B cell (primary cell): ENCODE measurements around the gene QPCT. TPM values are rescaled to one million over a fixed set of nuclear protein-coding genes. Genes with fewer than 3 reads are reported as not detected.

ENCODE experiments used
- ATAC-seq: fragments of 200-7000 bp; cut with Tn5 transposase; one replicate; pipeline ENCODE4 v1.10.0; 2021; ENCODE audit warnings: low read depth, mild to moderate bottlenecking, moderate number of reproducible peaks, moderate library complexity
- CTCF ChIA-PET: fragments of 350-600 bp; sonication (Branson Sonifier 250); formaldehyde crosslinking; loops from one replicate; lab custom pipeline; 2021; ENCODE audit warnings: antibody characterized with exemption, inconsistent platforms; lab: Charles Lee
- POLR2A ChIA-PET: fragments of 350-600 bp; sonication (Branson Sonifier 250); formaldehyde crosslinking; loops from one replicate; lab custom pipeline; 2021; ENCODE audit warnings: antibody characterized with exemption; lab: Charles Lee
- DNase-seq: peaks from one replicate; pipeline ENCODE4 v3.0.0; 2013
- H2AFZ ChIP-seq: 2 replicates; pipeline ENCODE4 v1.6.1; 2012; ENCODE audit warnings: mild to moderate bottlenecking, low read depth, low read length; ENCODE audit not compliant: insufficient read depth, poor library complexity, severe bottlenecking
- H3K27ac ChIP-seq, 2 donors: 1 replicate in 1 of 2; 2 replicates in 1 of 2; pipeline ENCODE4 v1.5.1; 2012 to 2013; ENCODE audit warnings: low read length in 2 of 2, mild to moderate bottlenecking in 2 of 2, moderate library complexity in 1 of 2
- H3K27me3 ChIP-seq, 4 experiments: fragments of 200-600 bp in 1 of 4; sonication (generic) in 1 of 4; replicated peaks in 1 of 4; 1 replicate in 2 of 4; 2 replicates in 2 of 4; pipeline versions ENCODE4 v1.6.1 to v1.7.0; 2013 to 2016; ENCODE audit warnings: low read length in 3 of 4, mild to moderate bottlenecking in 2 of 4, mixed read lengths in 1 of 4, moderate library complexity in 1 of 4; ENCODE audit not compliant: insufficient read depth in 4 of 4, control insufficient read depth in 3 of 4; ENCODE audit errors: control extremely low read depth in 1 of 4
- H3K36me3 ChIP-seq, 2 experiments: replicated peaks in 1 of 2; 1 replicate in 1 of 2; 2 replicates in 1 of 2; pipeline versions ENCODE4 v1.6.1 to v1.7.1; 2013; ENCODE audit warnings: low read length in 1 of 2; ENCODE audit not compliant: insufficient read depth in 2 of 2, control insufficient read depth in 1 of 2; ENCODE audit errors: control extremely low read depth in 1 of 2, extremely low read depth in 1 of 2
- H3K4me1 ChIP-seq, 2 donors: fragments of 200-600 bp in 1 of 2; sonication (generic) in 1 of 2; 1 replicate in 1 of 2; 2 replicates in 1 of 2; pipeline versions ENCODE4 v1.5.1 to v1.6.1; 2013 to 2017; ENCODE audit warnings: low read length in 2 of 2; ENCODE audit not compliant: control insufficient read depth in 2 of 2, insufficient read depth in 2 of 2
- H3K4me2 ChIP-seq: replicated peaks from 2 replicates; pipeline ENCODE3; 2012; ENCODE audit warnings: mild to moderate bottlenecking, low read depth, low read length; ENCODE audit not compliant: poor library complexity, severe bottlenecking
- H3K4me3 ChIP-seq, 5 experiments: fragments of 200-600 bp in 1 of 5; sonication (generic) in 1 of 5; 1 replicate in 3 of 5; 2 replicates in 2 of 5; pipeline versions ENCODE4 v1.5.1 to v1.7.0; 2011 to 2016; ENCODE audit warnings: low read length in 4 of 5, mild to moderate bottlenecking in 4 of 5, low read depth in 2 of 5, control low read depth in 1 of 5, moderate library complexity in 1 of 5; ENCODE audit not compliant: insufficient read depth in 1 of 5; ENCODE audit errors: control extremely low read depth in 1 of 5, extremely low read depth in 1 of 5
- H3K79me2 ChIP-seq: fragments of 200-600 bp; sonication (generic); one replicate; pipeline ENCODE4 v1.6.0; 2016; ENCODE audit warnings: low read length; ENCODE audit not compliant: control insufficient read depth, insufficient read depth
- H3K9ac ChIP-seq: fragments of 200-600 bp; sonication (generic); 2 replicates; pipeline ENCODE4 v1.6.1; 2017; ENCODE audit warnings: mild to moderate bottlenecking, low read length, moderate library complexity
- H3K9me3 ChIP-seq, 3 donors: one replicate each; pipeline versions ENCODE4 v1.6.1 to v1.7.1; 2013; ENCODE audit warnings: low read length in 2 of 3; ENCODE audit not compliant: control insufficient read depth in 2 of 3, insufficient read depth in 1 of 3; ENCODE audit errors: control extremely low read depth in 1 of 3
- H4K20me1 ChIP-seq: 2 replicates; pipeline ENCODE4 v1.6.0; 2012; ENCODE audit warnings: mild to moderate bottlenecking, low read length; ENCODE audit not compliant: insufficient read depth, control insufficient read depth, poor library complexity, severe bottlenecking
- H3K27ac Mint-ChIP-seq: one replicate; pipeline ENCODE4 v1.8.0; 2021; ENCODE audit warnings: mixed read lengths
- H3K27me3 Mint-ChIP-seq: one replicate; pipeline ENCODE4 v1.8.0; 2021; ENCODE audit warnings: mixed read lengths
- H3K4me1 Mint-ChIP-seq: one replicate; pipeline ENCODE4 v1.8.0; 2021; ENCODE audit warnings: mixed read lengths
- H3K4me3 Mint-ChIP-seq: one replicate; pipeline ENCODE4 v1.8.0; 2021; ENCODE audit warnings: mixed read lengths
- H3K9me3 Mint-ChIP-seq: one replicate; pipeline ENCODE4 v1.8.0; 2022; ENCODE audit warnings: mixed read lengths; ENCODE audit not compliant: insufficient read depth
- CTCF ChIP-seq: fragments of 200-600 bp; IDR thresholded peaks from one replicate; pipeline ENCODE4 v1.8.0; 2022; ENCODE audit warnings: antibody characterized with exemption, mild to moderate bottlenecking
- EZH2 ChIP-seq: IDR thresholded peaks from 2 replicates; pipeline ENCODE4 v1.6.1; 2012; ENCODE audit warnings: borderline replicate concordance, low read depth, mild to moderate bottlenecking, moderate library complexity, low read length; ENCODE audit not compliant: insufficient read depth, poor library complexity, severe bottlenecking
- WGBS: methylation state at CpG from one replicate; pipeline ENCODE4 v1.1.5; 2013; ENCODE audit warnings: missing lambda C conversion rate; ENCODE audit not compliant: insufficient coverage; 5-methylcytosine and 5-hydroxymethylcytosine counted together
- intact Hi-C: fragments of 100-400 bp; cut with micrococcal nuclease; formaldehyde crosslinking; loops from one replicate; pipeline ENCODE4 v1.10.0; 2022
- polyA plus RNA-seq: library from polyadenylated mRNA; depleted of rRNA; stranded (reverse); fragments of >200 nt; gene quantifications from 2 replicates; pipeline ENCODE4 v1.2.3, GENCODE V29; 2012
- total RNA-seq, 2 donors: library from RNA; stranded (reverse); fragments of 120-200 nt in 1 of 2; gene quantifications; 1 replicate in 1 of 2; 2 replicates in 1 of 2; pipeline versions ENCODE4 v1.2.3 to v1.2.4, GENCODE V29; 2013 to 2022

QPCT gene
- total and polyA plus RNA-seq, 2 donors (not counting 1 experiment from before 2014, with no cell fraction given): 0.48 to 2.1 TPM

DNA sequence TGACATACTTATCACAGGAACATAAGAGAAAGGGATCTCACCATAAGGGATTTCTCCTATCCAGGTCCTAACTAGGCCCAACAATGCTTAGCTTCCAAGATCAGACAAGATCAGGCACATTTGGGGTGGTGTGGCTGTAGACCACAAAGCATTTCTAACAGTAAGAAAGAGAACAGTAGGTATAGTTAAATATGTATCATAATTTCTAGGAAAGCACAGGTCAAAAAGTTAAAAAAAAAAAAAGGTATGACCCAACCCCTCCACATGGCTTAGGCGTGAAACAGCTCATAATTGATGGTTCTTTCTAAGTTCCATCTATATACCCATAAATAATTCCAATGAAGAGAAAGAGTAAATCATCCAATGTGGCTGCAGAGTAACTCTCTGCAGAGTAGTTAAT lies 26.7 kb upstream of the QPCT start:
- Histone ChIP-seq H3K4me1 (peaks cover 53 to 73% of the 10 kb centered on the region in 2 donors), H3K4me3 (no peak overlapping the region), H3K9me3 (no peaks in the 10 kb centered on the region), H3K27me3 (no peaks in the 10 kb centered on the region), H3K27ac (peak overlapping the region; percentile 19 to 66), H3K36me3 (no peaks in the 10 kb centered on the region), H3K4me2 (peak overlapping the region; percentile 56), H4K20me1 (peaks cover 38% of the 10 kb centered on the region), H3K9ac (peak overlapping the region; percentile 34), H3K79me2 (peaks cover 97% of the 10 kb centered on the region), H2AFZ (no peak overlapping the region)
- intact Hi-C loops: no loop called here
- CTCF ChIA-PET: interaction anchor here (0.6 to 1.3 kb wide), 2 partner anchors 17 to 78 kb away, joined by 3 to 8 read pairs; no protein-coding TSS in a partner anchor
- ATAC-seq (no peak), DNase-seq (no peak)
- POLR2A ChIA-PET: interaction anchor here (0.7 kb wide), 1 partner anchor 37 kb away, joined by 3 read pairs; no protein-coding TSS in a partner anchor
- no peaks in the 10 kb centered on the region for H3K27me3 Mint-ChIP-seq
- peaks cover 80% of the 10 kb centered on the region for H3K4me1 Mint-ChIP-seq
- TF ChIP-seq EZH2 (no peak), CTCF (no peak)
- H3K9me3 Mint-ChIP-seq: no peaks in the 10 kb centered on the region
- no CpG with 5 or more reads among the region's 1 CpG for WGBS
- peak overlapping the region; percentile 67 for H3K4me3 Mint-ChIP-seq
- H3K27ac Mint-ChIP-seq: peak overlapping the region; percentile 70

- H3K9me3 ChIP-seq: no peaks in the 10 kb centered on the region
- H2AFZ ChIP-seq: no peak overlapping the region
- peak; percentile 38 for DNase-seq
- Mint-ChIP-seq H3K4me1 (peaks cover 79% of the 10 kb centered on the region), H3K27ac (peak overlapping the region; percentile 76), H3K9me3 (no peaks in the 10 kb centered on the region), H3K27me3 (no peaks in the 10 kb centered on the region), H3K4me3 (peak overlapping the region; percentile 67)
- intact Hi-C loops: no loop called here
- 0% methylated on average over 2 of the region's 5 CpGs for WGBS
- ChIA-PET CTCF (interaction anchor here (0.6 kb wide), 1 partner anchor 180 kb away, joined by 3 read pairs; no protein-coding TSS in a partner anchor), POLR2A (no interaction called here)
- TF ChIP-seq EZH2: no peak
- TF ChIP-seq CTCF: no peak
- H4K20me1 ChIP-seq: peaks cover 31% of the 10 kb centered on the region
- H3K36me3 ChIP-seq: no peaks in the 10 kb centered on the region
- peaks cover 97% of the 10 kb centered on the region for H3K79me2 ChIP-seq
- peaks cover 49 to 74% of the 10 kb centered on the region in 2 donors for H3K4me1 ChIP-seq
- H3K4me2 ChIP-seq: peak overlapping the region; percentile 56
- no peaks in the 10 kb centered on the region for H3K27me3 ChIP-seq
- ATAC-seq: peak; percentile 59
- peak overlapping the region in 1 of 5 experiments; percentile 22 for H3K4me3 ChIP-seq
- peak overlapping the region; percentile 14 to 66 for H3K27ac ChIP-seq
- H3K9ac ChIP-seq: peak overlapping the region; percentile 34
Observed at GRCh38 chr2:37318401-37318800, 26.0 kb upstream of the QPCT start.
